ENCODE data around the gene CLEC18C.
"Not testable (repeated sequence)": the region's sequence is repeated elsewhere in the genome, so short reads cannot be mapped to it uniquely, and the experiment has no call there.

The CLEC18C gene

DNA sequence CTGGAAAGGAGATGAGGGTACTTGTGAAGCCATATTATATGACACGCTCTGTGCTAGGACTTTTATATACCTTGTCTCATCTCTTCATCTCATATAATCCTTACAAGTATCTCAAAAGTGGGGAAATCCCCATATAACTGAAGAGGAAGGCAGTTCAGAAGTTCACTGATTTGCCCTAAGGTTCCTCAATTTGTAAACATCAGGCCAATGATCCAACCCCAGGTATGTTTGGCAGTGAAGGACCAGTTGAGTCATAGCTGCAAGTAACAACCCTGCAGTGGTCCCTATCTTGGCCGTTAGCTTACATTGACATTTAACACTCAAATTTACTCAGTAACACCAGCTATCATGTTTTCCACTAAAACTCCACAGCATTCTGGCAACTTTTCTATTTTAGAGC lies 45.0 kb downstream of the CLEC18C start:
- DNase-seq (ENCODE audit: low read depth): not testable (repeated sequence)

DNA sequence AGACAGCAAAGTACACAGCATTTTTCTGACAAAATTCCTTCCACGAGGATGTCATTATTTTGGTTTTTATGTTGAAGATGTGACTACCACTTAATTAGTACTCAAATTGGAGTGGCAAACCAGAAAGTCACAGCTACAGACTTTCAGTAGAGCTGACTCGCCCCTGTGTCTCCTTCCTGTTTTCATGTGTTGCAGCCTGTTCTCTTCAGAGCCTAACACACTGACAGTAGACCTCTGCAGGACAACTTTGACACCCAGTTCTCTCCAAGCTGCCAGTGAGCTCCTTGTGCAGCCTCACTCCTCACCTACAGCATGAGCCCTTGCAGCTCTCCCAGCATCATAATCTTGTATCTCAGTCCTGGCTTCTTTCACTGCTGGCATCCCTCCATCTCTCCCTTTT lies 49.0 kb downstream of the CLEC18C start:
- DNase-seq (ENCODE audit: low read depth): not testable (repeated sequence)

DNA sequence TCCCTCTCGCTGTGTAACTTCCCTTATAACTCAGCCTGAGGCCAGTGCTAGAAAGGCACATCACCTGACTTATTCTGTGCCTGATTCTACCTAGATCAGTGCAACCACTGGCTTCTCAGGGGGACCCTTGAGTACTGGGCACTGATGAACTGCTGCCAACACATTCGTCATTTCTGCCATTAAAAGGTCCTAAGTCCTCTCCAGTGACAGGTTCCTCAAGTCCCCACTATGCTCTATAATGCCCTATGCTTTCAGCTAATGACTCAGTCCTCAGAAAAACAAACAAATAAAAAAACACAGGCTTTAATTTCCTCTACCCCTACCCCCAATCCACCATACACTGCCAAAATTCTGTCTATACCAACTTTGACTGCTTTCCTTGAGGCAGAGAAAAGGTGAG lies 49.6 kb downstream of the CLEC18C start:
- DNase-seq (ENCODE audit: low read depth): not testable (repeated sequence)

DNA sequence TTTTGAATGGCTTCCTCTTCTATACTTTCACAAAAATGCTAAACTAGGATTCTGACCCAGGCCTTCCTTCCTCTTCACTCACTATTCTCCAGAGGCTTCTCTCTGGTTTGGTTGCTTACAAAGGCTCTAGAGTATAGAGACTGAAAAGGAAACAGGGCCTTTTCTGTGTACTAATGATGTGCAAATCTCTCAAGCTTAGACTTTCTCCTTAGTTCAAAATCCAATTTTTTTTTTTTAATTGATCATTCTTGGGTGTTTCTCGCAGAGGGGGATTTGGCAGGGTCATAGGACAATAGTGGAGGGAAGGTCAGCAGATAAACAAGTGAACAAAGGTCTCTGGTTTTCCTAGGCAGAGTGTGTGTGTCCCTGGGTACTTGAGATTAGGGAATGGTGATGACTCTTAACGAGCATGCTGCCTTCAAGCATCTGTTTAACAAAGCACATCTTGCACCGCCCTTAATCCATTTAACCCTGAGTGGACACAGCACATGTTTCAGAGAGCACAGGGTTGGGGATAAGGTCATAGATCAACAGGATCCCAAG lies 50.5 kb downstream of the CLEC18C start:
- DNase-seq (ENCODE audit: low read depth): not testable (repeated sequence)

DNA sequence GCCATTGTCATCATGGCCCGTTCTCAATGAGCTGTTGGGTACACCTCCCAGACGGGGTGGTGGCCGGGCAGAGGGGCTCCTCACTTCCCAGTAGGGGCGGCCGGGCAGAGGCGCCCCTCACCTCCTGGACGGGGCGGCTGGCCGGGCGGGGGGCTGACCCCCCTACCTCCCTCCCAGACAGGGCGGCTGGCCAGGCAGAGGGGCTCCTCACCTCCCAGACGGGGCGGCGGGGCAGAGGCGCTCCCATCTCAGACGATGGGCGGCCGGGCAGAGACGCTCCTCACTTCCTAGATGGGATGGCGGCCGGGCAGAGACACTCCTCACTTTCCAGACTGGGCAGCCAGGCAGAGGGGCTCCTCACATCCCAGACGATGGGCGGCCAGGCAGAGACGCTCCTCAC lies 51.1 kb downstream of the CLEC18C start:
- DNase-seq (ENCODE audit: low read depth): not testable (repeated sequence)

DNA sequence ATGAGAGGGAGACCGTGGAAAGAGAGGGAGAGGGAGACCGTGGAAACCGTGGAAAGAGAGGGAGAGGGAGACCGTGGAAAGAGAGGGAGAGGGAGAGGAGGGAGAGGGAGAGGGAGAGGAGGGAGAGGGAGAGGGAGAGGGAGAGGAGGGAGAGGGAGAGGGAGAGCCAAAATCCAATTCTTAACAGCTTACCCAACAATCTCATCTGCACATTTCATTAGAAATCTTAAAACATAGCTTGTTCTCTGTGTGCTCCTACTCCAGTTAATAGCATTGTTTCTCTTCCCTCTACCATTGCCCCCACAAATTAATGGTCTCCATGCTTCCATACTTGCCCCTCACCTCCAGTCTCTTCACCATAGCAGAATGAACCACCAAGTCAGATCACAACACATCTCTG lies 51.8 kb downstream of the CLEC18C start:
- not testable (repeated sequence) for DNase-seq (ENCODE audit: low read depth)

DNA sequence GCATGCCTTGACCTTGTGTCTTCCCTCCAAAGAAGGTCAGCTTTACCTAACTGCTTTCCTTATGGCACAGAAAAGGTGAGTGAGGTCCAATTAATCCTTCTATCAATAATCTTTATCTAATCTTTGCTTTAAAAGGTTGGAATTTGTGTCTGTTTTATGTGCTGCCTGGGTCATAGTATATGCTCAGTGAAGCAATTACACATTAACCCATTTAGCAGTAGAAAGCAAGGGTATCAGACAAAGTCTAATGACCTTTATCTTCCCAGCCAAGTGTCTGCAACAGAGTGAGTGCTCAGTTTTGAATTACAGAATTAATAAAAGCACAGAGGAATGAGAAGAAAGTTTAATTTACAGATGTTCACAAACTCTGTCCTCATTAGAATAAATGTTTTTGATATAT lies 52.4 kb downstream of the CLEC18C start:
- DNase-seq (ENCODE audit: low read depth): not testable (repeated sequence)

DNA sequence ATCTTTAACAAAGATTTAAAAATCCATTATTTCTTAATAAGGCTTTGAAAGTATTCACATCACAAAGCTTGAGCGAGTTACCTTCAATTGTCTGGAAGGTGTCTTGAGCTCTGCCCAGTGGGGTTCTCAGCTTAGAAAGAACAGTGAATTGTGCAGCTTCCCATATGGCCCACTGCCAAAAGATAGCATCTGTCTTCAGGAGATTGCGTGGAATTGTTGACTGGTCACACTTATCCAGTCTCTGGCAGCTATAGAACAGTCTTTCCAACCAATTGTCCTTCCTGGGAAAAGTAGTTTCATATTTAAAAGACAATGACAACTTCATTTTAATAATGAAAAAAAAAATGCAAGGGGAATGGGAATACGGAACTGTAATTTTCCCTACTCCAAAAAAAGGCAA lies 58.2 kb downstream of the CLEC18C start:
- DNase-seq (ENCODE audit: low read depth): not testable (repeated sequence)
